Tibial nerve (tissue), 4 donors: ENCODE measurements around the gene SMIM12. TPM values are rescaled to one million over a fixed set of nuclear protein-coding genes. Genes with fewer than 3 reads are reported as not detected.

Experiments used
- DNase-seq, 2 donors: peaks; one replicate each; pipeline ENCODE4 v3.0.0-alpha.2; 2019; ENCODE audit warnings: low spot score in 2 of 2
- H3K27ac ChIP-seq, 4 donors: fragments of 200-600 bp; sonication (generic) in 3 of 4; one replicate each; pipeline ENCODE4 v1.5.1; 2017 to 2019; ENCODE audit warnings: mild to moderate bottlenecking in 1 of 4
- H3K27me3 ChIP-seq, 2 donors: fragments of 200-600 bp; sonication (generic) in 1 of 2; one replicate each; pipeline versions ENCODE4 v1.5.1 to v1.6.0; 2017 to 2019
- H3K36me3 ChIP-seq, 3 donors: fragments of 200-600 bp; sonication (generic); one replicate each; pipeline ENCODE4 v1.5.1; 2018 to 2019
- H3K4me1 ChIP-seq, 4 donors: fragments of 200-600 bp; sonication (generic) in 3 of 4; one replicate each; pipeline ENCODE4 v1.5.1; 2017 to 2019
- H3K4me3 ChIP-seq, 4 donors: fragments of 200-600 bp; sonication (generic) in 3 of 4; one replicate each; pipeline ENCODE4 v1.5.1; 2017 to 2019; ENCODE audit warnings: mild to moderate bottlenecking in 1 of 4, moderate library complexity in 1 of 4
- H3K9me3 ChIP-seq, 4 donors: fragments of 200-600 bp; sonication (generic) in 3 of 4; one replicate each; pipeline ENCODE4 v1.5.1; 2017 to 2019
- EP300 ChIP-seq, 2 donors: sonication (generic); formaldehyde crosslinking; IDR thresholded peaks; one replicate each; pipeline ENCODE4 v1.6.1; 2017; ENCODE audit warnings: antibody characterized with exemption in 2 of 2, mild to moderate bottlenecking in 1 of 2
- POLR2A ChIP-seq, 2 donors: fragments of 450-650 bp; IDR thresholded peaks; one replicate each; pipeline ENCODE4 v1.6.1; 2017; ENCODE audit warnings: antibody characterized with exemption in 2 of 2, mild to moderate bottlenecking in 2 of 2, moderate library complexity in 2 of 2
- WGBS, 2 donors: methylation state at CpG; one replicate each; pipeline ENCODE4 v1.1.5; 2018; 5-methylcytosine and 5-hydroxymethylcytosine counted together
- total RNA-seq, 4 donors: library from RNA; depleted of rRNA; stranded (reverse); fragments of >200 nt; gene quantifications; one replicate each; pipeline ENCODE4 v1.1.0, GENCODE V29; 2016
- TF ChIP-seq, protein P1 (sequence below), 5 experiments: fragments of 200-600 bp in 3 of 5; fragments of 450-650 bp in 2 of 5; sonication (generic) in 3 of 5; IDR thresholded peaks; one replicate each; pipeline ENCODE4 v1.5.1; 2016 to 2019; ENCODE audit warnings: antibody characterized with exemption in 5 of 5, mild to moderate bottlenecking in 3 of 5, moderate library complexity in 2 of 5

Gene SMIM12
- total RNA-seq, 4 donors from 2014 or later, result 17.5 to 35.1 (median 22.0) TPM

DNA sequence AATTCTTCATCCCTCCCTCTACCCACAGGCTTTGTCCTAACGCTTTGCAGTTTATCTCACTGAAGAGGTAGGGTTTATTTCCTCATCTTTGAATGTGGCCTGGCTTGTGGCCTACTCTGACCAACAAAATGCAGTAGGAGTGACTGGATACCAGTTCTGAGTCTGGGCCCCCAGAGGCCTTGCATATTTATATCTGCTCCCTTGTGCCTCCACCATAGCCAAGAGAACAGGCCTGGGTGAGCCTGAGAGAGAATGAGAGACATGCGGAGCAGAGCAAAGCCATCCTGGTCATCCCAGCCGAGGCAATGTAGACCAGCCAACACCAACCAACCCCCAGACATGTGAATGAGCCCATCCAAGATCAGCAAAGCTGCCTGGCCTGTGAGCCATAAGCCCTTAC is 30.3 kb downstream of the SMIM12 start:
- 64 to 72% methylated on average over 3 of the region's 3 CpGs for WGBS, 2 donors
- peaks cover 0 to 3% (median 0%) of the 10 kb centered on the region in 4 donors for H3K9me3 ChIP-seq
- H3K36me3 ChIP-seq, result peaks cover 0 to 11% (median 0%) of the 10 kb centered on the region in 3 donors
- no peak for DNase-seq
- peaks cover 0 to 10% (median 2%) of the 10 kb centered on the region in 4 donors for H3K4me1 ChIP-seq
- H3K4me3 ChIP-seq, result no peak overlapping the region
- H3K27ac ChIP-seq, result peak overlapping the region in 1 of 4 donors; percentile 16
- H3K27me3 ChIP-seq, result no peaks in the 10 kb centered on the region
- TF ChIP-seq, protein P1, sequence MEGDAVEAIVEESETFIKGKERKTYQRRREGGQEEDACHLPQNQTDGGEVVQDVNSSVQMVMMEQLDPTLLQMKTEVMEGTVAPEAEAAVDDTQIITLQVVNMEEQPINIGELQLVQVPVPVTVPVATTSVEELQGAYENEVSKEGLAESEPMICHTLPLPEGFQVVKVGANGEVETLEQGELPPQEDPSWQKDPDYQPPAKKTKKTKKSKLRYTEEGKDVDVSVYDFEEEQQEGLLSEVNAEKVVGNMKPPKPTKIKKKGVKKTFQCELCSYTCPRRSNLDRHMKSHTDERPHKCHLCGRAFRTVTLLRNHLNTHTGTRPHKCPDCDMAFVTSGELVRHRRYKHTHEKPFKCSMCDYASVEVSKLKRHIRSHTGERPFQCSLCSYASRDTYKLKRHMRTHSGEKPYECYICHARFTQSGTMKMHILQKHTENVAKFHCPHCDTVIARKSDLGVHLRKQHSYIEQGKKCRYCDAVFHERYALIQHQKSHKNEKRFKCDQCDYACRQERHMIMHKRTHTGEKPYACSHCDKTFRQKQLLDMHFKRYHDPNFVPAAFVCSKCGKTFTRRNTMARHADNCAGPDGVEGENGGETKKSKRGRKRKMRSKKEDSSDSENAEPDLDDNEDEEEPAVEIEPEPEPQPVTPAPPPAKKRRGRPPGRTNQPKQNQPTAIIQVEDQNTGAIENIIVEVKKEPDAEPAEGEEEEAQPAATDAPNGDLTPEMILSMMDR (IDR thresholded peaks at IDR 0.05), result no peak
- TF ChIP-seq EP300 (IDR thresholded peaks at IDR 0.05), result no peak
- TF ChIP-seq POLR2A (IDR thresholded peaks at IDR 0.05), result no peak

- Histone ChIP-seq H3K27me3 (no peaks in the 10 kb centered on the region), H3K9me3 (peaks cover 0 to 9% (median 0%) of the 10 kb centered on the region in 4 donors), H3K36me3 (peaks cover 0 to 17% (median 0%) of the 10 kb centered on the region in 3 donors), H3K27ac (no peak overlapping the region), H3K4me3 (no peak overlapping the region), H3K4me1 (peaks cover 0 to 10% (median 2%) of the 10 kb centered on the region in 4 donors)
- no peak for TF ChIP-seq POLR2A (IDR thresholded peaks at IDR 0.05)
- 76 to 86% methylated on average over 2 of the region's 2 CpGs for WGBS, 2 donors
- no peak for DNase-seq
Observed at GRCh38 chr1:34828611-34829010, 30.9 kb downstream of the SMIM12 start.

GRCh38 chr1:34827341-34827941 is 32.1 kb downstream of the SMIM12 start:
- Histone ChIP-seq H3K27ac (no peak overlapping the region), H3K27me3 (no peaks in the 10 kb centered on the region)
- DNase-seq, result no peak

GRCh38 chr1:34825455-34826091 is 34.0 kb downstream of the SMIM12 start:
- H3K27ac ChIP-seq, result no peak overlapping the region
- peaks cover 0 to 14% (median under 1%) of the 10 kb centered on the region in 4 donors for H3K9me3 ChIP-seq
- no peaks in the 10 kb centered on the region for H3K27me3 ChIP-seq
- H3K4me1 ChIP-seq, result peaks cover 0 to 10% (median 2%) of the 10 kb centered on the region in 4 donors
- TF ChIP-seq, protein P1 (IDR thresholded peaks at IDR 0.05), result no peak
- TF ChIP-seq POLR2A (IDR thresholded peaks at IDR 0.05) (no peak), EP300 (IDR thresholded peaks at IDR 0.05) (no peak)
- peaks cover 0 to 13% (median 0%) of the 10 kb centered on the region in 3 donors for H3K36me3 ChIP-seq
- H3K4me3 ChIP-seq, result no peak overlapping the region
- DNase-seq, result no peak
- WGBS, 2 donors, result 43 to 55% methylated on average over 10 to 11 of the region's 11 CpGs

More at GRCh38 chr1:34827341-34827941, 32.1 kb downstream of the SMIM12 start:
- Histone ChIP-seq H3K4me1 (peaks cover 0 to 10% (median 2%) of the 10 kb centered on the region in 4 donors), H3K9me3 (peaks cover 0 to 11% (median 0%) of the 10 kb centered on the region in 4 donors), H3K4me3 (no peak overlapping the region), H3K36me3 (peaks cover 0 to 19% (median 0%) of the 10 kb centered on the region in 3 donors)
- no peak for TF ChIP-seq EP300 (IDR thresholded peaks at IDR 0.05)
- TF ChIP-seq, protein P1 (IDR thresholded peaks at IDR 0.05), result no peak
- TF ChIP-seq POLR2A (IDR thresholded peaks at IDR 0.05), result no peak
- 71 to 78% methylated on average over 5 of the region's 5 CpGs for WGBS, 2 donors

- peaks cover 0 to 13% (median 0%) of the 10 kb centered on the region in 3 donors for H3K36me3 ChIP-seq
- H3K4me3 ChIP-seq, result no peak overlapping the region
- H3K9me3 ChIP-seq, result peaks cover 0 to 21% (median 3%) of the 10 kb centered on the region in 4 donors
- no peak overlapping the region for H3K27ac ChIP-seq
- H3K27me3 ChIP-seq, result no peaks in the 10 kb centered on the region
- DNase-seq, result no peak
- TF ChIP-seq, protein P1 (IDR thresholded peaks at IDR 0.05), result no peak
- TF ChIP-seq POLR2A (IDR thresholded peaks at IDR 0.05) (no peak), EP300 (IDR thresholded peaks at IDR 0.05) (no peak)
- WGBS, 2 donors, result 80 to 90% methylated on average over 3 of the region's 3 CpGs
- H3K4me1 ChIP-seq, result peaks cover 0 to 10% (median 2%) of the 10 kb centered on the region in 4 donors
Observed at GRCh38 chr1:34824817-34825454, 34.6 kb downstream of the SMIM12 start.
